DND-41 (cell line): Measurements from ENCODE around the gene TLR5.

ENCODE experiments used
- ATAC-seq: fragments of 200-7000 bp; cut with Tn5 transposase; 3 replicates; pipeline ENCODE4 v1.9.1; 2021; ENCODE audit warnings: low read depth; ENCODE audit not compliant: insufficient read depth
- DNase-seq: peaks from one replicate; pipeline ENCODE4 v3.0.0-alpha.2; 2020
- H2AFZ ChIP-seq: 2 replicates; pipeline ENCODE4 v1.6.0; 2012; ENCODE audit warnings: low read depth, low read length
- H3K27ac ChIP-seq: 2 replicates; pipeline ENCODE4 v1.5.1; 2012; ENCODE audit warnings: low read length, inconsistent platforms
- H3K27me3 ChIP-seq: fragments of 200-600 bp; sonication (generic); 2 replicates; pipeline ENCODE4 v1.6.0; 2012; ENCODE audit warnings: low read length, mild to moderate bottlenecking, inconsistent platforms; ENCODE audit not compliant: insufficient read depth, poor library complexity
- H3K36me3 ChIP-seq: 2 replicates; pipeline ENCODE4 v1.5.1; 2012; ENCODE audit warnings: low read length, inconsistent platforms; ENCODE audit not compliant: insufficient read depth
- H3K4me1 ChIP-seq: 2 replicates; pipeline ENCODE4 v1.5.1; 2012; ENCODE audit warnings: mild to moderate bottlenecking, low read length; ENCODE audit not compliant: insufficient read depth
- H3K4me2 ChIP-seq: 2 replicates; pipeline ENCODE4 v1.6.0; 2012; ENCODE audit warnings: mild to moderate bottlenecking, moderate library complexity, low read length, inconsistent platforms; ENCODE audit not compliant: insufficient read depth
- H3K4me3 ChIP-seq, 2 experiments: fragments of 200-600 bp in 1 of 2; shearing (Covaris generic) in 1 of 2; 2 replicates each; pipeline ENCODE4 v1.5.1; 2012 to 2016; ENCODE audit warnings: inconsistent platforms in 2 of 2, low read length in 2 of 2, mild to moderate bottlenecking in 2 of 2, low read depth in 1 of 2, moderate library complexity in 1 of 2
- H3K79me2 ChIP-seq: 2 replicates; pipeline ENCODE4 v1.6.0; 2012; ENCODE audit warnings: low read length, inconsistent platforms; ENCODE audit not compliant: insufficient read depth
- H3K9ac ChIP-seq: 2 replicates; pipeline ENCODE4 v1.6.0; 2012; ENCODE audit warnings: low read depth, mild to moderate bottlenecking, inconsistent platforms, low read length, moderate library complexity
- H3K9me3 ChIP-seq: 2 replicates; pipeline ENCODE4 v1.5.1; 2012; ENCODE audit warnings: low read length, moderate library complexity, mild to moderate bottlenecking, inconsistent platforms; ENCODE audit not compliant: insufficient read depth, severe bottlenecking
- H4K20me1 ChIP-seq: 2 replicates; pipeline ENCODE4 v1.6.0; 2012; ENCODE audit warnings: low read length; ENCODE audit not compliant: insufficient read depth
- CTCF ChIP-seq: IDR thresholded peaks from 2 replicates; pipeline ENCODE4 v1.5.1; 2012; ENCODE audit warnings: borderline replicate concordance, low read length, moderate library complexity, mild to moderate bottlenecking; ENCODE audit not compliant: poor library complexity, severe bottlenecking; ENCODE audit errors: extremely low read depth
- EZH2 ChIP-seq: IDR thresholded peaks from 3 replicates; pipeline ENCODE4 v1.6.1; 2012; ENCODE audit warnings: borderline replicate concordance, low read depth, mild to moderate bottlenecking, moderate library complexity, low read length, inconsistent platforms; ENCODE audit not compliant: severe bottlenecking

Gene TLR5

DNA sequence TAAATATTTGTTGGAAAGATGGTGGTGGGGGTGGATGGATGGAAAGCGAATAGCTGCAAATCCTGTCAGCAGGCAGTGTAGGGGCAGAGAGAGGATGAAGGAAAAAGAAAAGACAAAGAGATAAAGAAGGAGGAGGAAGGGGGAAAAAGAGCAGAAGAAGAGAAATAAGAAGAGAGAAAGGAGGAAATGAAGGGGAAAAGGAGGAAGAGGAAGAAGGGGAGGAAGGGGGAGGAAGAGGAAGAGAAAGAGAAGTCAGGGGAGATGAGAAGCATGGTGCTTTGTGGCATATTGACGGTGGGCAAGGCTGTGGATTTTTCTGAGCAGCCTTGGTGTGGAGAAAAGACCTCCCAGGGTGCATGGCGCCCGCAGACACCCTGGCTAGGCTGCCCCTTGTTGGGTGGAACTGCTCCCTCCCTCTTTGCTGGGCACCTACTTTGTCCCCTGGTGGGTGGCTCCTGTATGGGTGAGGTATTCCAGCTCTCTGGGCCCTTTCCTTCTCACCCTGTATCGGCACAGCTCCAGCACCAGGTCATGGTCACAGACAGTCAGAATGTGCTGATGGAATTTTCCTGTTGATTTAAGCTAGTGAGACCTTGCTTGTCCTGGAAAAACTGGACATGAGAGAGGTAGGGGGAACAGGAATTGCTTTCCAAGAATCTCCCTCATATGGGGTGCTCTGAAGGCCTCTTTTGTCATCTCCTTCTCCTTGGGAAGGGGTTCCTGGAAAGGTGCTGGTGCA, 45.7 kb upstream of the TLR5 start:
- no peak overlapping the region for H3K4me2 ChIP-seq
- H3K9ac ChIP-seq, result no peak overlapping the region
- no peaks in the 10 kb centered on the region for H3K9me3 ChIP-seq
- H3K27me3 ChIP-seq, result no peaks in the 10 kb centered on the region
- H2AFZ ChIP-seq, result no peak overlapping the region
- no peaks in the 10 kb centered on the region for H4K20me1 ChIP-seq
- no peaks in the 10 kb centered on the region for H3K36me3 ChIP-seq
- ATAC-seq, result no peak
- H3K79me2 ChIP-seq, result no peaks in the 10 kb centered on the region
- TF ChIP-seq EZH2, result no peak
- TF ChIP-seq CTCF, result no peak
- no peak overlapping the region for H3K4me3 ChIP-seq
- H3K4me1 ChIP-seq, result peaks cover 12% of the 10 kb centered on the region
- no peak for DNase-seq
- no peak overlapping the region for H3K27ac ChIP-seq

GRCh38 chr1:223186800-223187199, 43.8 kb upstream of the TLR5 start:
- no peak for TF ChIP-seq EZH2
- no peak for TF ChIP-seq CTCF
- Histone ChIP-seq H3K9ac (no peak overlapping the region), H3K79me2 (no peaks in the 10 kb centered on the region), H3K9me3 (no peaks in the 10 kb centered on the region), H4K20me1 (no peaks in the 10 kb centered on the region), H2AFZ (no peak overlapping the region), H3K27ac (no peak overlapping the region), H3K36me3 (no peaks in the 10 kb centered on the region), H3K4me3 (no peak overlapping the region), H3K4me1 (peaks cover 12% of the 10 kb centered on the region), H3K4me2 (no peak overlapping the region), H3K27me3 (no peaks in the 10 kb centered on the region)
- ATAC-seq (no peak), DNase-seq (no peak)

- Histone ChIP-seq H3K27ac (no peak overlapping the region), H3K4me3 (no peak overlapping the region), H2AFZ (no peak overlapping the region), H3K36me3 (no peaks in the 10 kb centered on the region), H3K4me2 (no peak overlapping the region), H3K9me3 (no peaks in the 10 kb centered on the region), H3K27me3 (no peaks in the 10 kb centered on the region), H3K79me2 (no peaks in the 10 kb centered on the region), H4K20me1 (no peaks in the 10 kb centered on the region), H3K4me1 (no peaks in the 10 kb centered on the region), H3K9ac (no peak overlapping the region)
- no peak for DNase-seq
- no peak for TF ChIP-seq CTCF
- no peak for TF ChIP-seq EZH2
- ATAC-seq, result no peak
Measured at GRCh38 chr1:223183268-223183862, 40.3 kb upstream of the TLR5 start.
